ENCODE data around the gene PDZD7. TPM values are rescaled to one million over a fixed set of nuclear protein-coding genes. Genes with fewer than 3 reads are reported as not detected.

PDZD7 gene
- total and polyA plus RNA-seq, 9 of the 15 experiments (the other 6 are each of a cell fraction or from before 2014, with no cell fraction given) = 0.04 to 0.24 (median 0.08) TPM; not detected in 3

DNA sequence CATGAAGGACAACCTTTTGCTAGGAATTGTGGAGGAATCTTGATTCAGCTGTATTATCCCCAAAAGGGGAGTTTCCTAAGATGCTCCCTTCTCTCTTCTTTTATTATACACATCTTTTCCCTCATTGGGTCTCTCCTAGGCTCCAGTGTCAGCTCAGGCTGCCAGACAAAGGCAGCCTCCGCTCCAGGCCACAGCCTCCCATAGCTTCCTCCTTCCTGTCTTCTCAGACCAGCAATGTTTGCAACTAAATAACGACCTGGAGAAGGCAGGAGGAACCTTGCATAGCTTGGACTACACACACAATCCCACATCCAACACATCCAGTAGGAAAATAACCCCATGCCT, 12.4 kb upstream of the PDZD7 start:
- Histone ChIP-seq H3K27me3 (ENCODE audit: control insufficient read depth in 2 of 2, insufficient read depth in 2 of 2, low read length in 2 of 2) (no peaks in the 10 kb centered on the region), H3K9me1 (ENCODE audit: control insufficient read depth, insufficient read depth, low read length) (no peaks in the 10 kb centered on the region), H3K9me3 (replicated peaks; ENCODE audit: control insufficient read depth, insufficient read depth, low read depth, low read length) (no peaks in the 10 kb centered on the region), H2AFZ (ENCODE audit: low read depth, low read length) (peak overlapping the region; percentile 94), H3K36me3 (ENCODE audit: control insufficient read depth, insufficient read depth, low read length) (no peaks in the 10 kb centered on the region), H3K4me1 (replicated peaks in 1 of 2; ENCODE audit: control insufficient read depth in 2 of 2, insufficient read depth in 2 of 2, low read length in 2 of 2) (peaks cover 13 to 26% of the 10 kb centered on the region in 2 experiments), H3K4me2 (ENCODE audit: insufficient read depth, low read length) (peak overlapping the region; percentile 87), H3K79me2 (ENCODE audit: control insufficient read depth, insufficient read depth, low read length) (no peaks in the 10 kb centered on the region), H3K9ac (ENCODE audit: insufficient read depth in 1 of 2, low read depth in 2 of 2, low read length in 2 of 2) (peak overlapping the region; percentile 78 to 95), H3K27ac (ENCODE audit: extremely low read depth, low read depth, low read length) (peak overlapping the region; percentile 80), H3K4me3 (peak overlapping the region; percentile 44), H4K20me1 (replicated peaks; ENCODE audit: control insufficient read depth, insufficient read depth, low read length) (no peaks in the 10 kb centered on the region)
- in situ Hi-C loops (cut with MboI) = no loop called here
- TF ChIP-seq POLR2H (tag; IDR thresholded peaks at IDR 0.05; ENCODE audit: low read depth) = 0 out of 2 replicates have a peak, but pooled peaks have one; percentile 19
- peak; percentile 3; the same call in 1 of the 2 replicates for TF ChIP-seq ZFX (CRISPR knock-in tag; IDR thresholded peaks at IDR 0.05)
- TF ChIP-seq ZNF174 (CRISPR knock-in tag; IDR thresholded peaks at IDR 0.05) = no peak
- TF ChIP-seq, protein P1, sequence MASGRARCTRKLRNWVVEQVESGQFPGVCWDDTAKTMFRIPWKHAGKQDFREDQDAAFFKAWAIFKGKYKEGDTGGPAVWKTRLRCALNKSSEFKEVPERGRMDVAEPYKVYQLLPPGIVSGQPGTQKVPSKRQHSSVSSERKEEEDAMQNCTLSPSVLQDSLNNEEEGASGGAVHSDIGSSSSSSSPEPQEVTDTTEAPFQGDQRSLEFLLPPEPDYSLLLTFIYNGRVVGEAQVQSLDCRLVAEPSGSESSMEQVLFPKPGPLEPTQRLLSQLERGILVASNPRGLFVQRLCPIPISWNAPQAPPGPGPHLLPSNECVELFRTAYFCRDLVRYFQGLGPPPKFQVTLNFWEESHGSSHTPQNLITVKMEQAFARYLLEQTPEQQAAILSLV (tag; IDR thresholded peaks at IDR 0.05) = no peak
- TF ChIP-seq MYBL2 (IDR thresholded peaks at IDR 0.05; ENCODE audit: low read depth) = no peak
- no peak for TF ChIP-seq MYBL2 (CRISPR knock-in tag; IDR thresholded peaks at IDR 0.05; ENCODE audit: borderline replicate concordance)
- TF ChIP-seq IFI16 (CRISPR knock-in tag; IDR thresholded peaks at IDR 0.05) = no peak
- no peak for TF ChIP-seq ZNF197 (CRISPR knock-in tag; IDR thresholded peaks at IDR 0.05; ENCODE audit: low read depth)
- TF ChIP-seq ZNF282 (CRISPR knock-in tag; IDR thresholded peaks at IDR 0.05) = no peak
- peak; percentile 61; the same call in 1 of the 2 replicates for TF ChIP-seq BRD4 (IDR thresholded peaks at IDR 0.05)
- TF ChIP-seq, protein P2, sequence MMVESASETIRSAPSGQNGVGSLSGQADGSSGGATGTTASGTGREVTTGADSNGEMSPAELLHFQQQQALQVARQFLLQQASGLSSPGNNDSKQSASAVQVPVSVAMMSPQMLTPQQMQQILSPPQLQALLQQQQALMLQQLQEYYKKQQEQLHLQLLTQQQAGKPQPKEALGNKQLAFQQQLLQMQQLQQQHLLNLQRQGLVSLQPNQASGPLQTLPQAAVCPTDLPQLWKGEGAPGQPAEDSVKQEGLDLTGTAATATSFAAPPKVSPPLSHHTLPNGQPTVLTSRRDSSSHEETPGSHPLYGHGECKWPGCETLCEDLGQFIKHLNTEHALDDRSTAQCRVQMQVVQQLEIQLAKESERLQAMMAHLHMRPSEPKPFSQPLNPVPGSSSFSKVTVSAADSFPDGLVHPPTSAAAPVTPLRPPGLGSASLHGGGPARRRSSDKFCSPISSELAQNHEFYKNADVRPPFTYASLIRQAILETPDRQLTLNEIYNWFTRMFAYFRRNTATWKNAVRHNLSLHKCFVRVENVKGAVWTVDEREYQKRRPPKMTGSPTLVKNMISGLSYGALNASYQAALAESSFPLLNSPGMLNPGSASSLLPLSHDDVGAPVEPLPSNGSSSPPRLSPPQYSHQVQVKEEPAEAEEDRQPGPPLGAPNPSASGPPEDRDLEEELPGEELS (CRISPR knock-in tag; IDR thresholded peaks at IDR 0.05; ENCODE audit: borderline replicate concordance) = 0 out of 2 replicates have a peak, but pooled peaks have one; percentile 49
- intact Hi-C loops (cut with micrococcal nuclease) = loop anchor here (2.0 to 5.0 kb wide), 2 partner anchors 23 to 99 kb away; no protein-coding TSS in a partner anchor
- no TSS peak for BruUV-seq (replicated peaks)
- DNase-seq (ENCODE audit: extremely low read depth in 1 of 4, low spot score in 3 of 4) = no peak
- CTCF ChIA-PET (ENCODE audit: low intra/inter-chr PET ratio) = interaction anchor here (3.3 to 3.7 kb wide), 2 partner anchors 17 to 23 kb away, joined by 12 to 37 read pairs; no protein-coding TSS in a partner anchor
- WGBS (ENCODE audit: insufficient coverage, low coverage, missing lambda C conversion rate) = 10% methylated on average over 2 of the region's 2 CpGs
- POLR2A ChIA-PET = interaction anchor here (0.6 to 1.8 kb wide), 11 partner anchors 9 to 75 kb away, joined by 3 to 13 read pairs (median 4); partner anchors contain the start of gene KAZALD1
- peak; percentile 51 for FAIRE-seq
- ATAC-seq = peak; percentile 8; the same call in 1 of the 3 replicates
